ENCODE data around the gene CACNA2D3.
A peak's percentile ranks its signal among the peaks of the same experiment; 100 is the strongest.

- TF ChIP-seq, protein P1, sequence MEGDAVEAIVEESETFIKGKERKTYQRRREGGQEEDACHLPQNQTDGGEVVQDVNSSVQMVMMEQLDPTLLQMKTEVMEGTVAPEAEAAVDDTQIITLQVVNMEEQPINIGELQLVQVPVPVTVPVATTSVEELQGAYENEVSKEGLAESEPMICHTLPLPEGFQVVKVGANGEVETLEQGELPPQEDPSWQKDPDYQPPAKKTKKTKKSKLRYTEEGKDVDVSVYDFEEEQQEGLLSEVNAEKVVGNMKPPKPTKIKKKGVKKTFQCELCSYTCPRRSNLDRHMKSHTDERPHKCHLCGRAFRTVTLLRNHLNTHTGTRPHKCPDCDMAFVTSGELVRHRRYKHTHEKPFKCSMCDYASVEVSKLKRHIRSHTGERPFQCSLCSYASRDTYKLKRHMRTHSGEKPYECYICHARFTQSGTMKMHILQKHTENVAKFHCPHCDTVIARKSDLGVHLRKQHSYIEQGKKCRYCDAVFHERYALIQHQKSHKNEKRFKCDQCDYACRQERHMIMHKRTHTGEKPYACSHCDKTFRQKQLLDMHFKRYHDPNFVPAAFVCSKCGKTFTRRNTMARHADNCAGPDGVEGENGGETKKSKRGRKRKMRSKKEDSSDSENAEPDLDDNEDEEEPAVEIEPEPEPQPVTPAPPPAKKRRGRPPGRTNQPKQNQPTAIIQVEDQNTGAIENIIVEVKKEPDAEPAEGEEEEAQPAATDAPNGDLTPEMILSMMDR (IDR thresholded peaks at IDR 0.05) = peak; percentile 42
- TF ChIP-seq ZFX (IDR thresholded peaks at IDR 0.05; ENCODE audit: borderline replicate concordance) = no peak
Measured at GRCh38 chr3:54999159-54999558, 876.8 kb downstream of the CACNA2D3 start.
